Measurements from ENCODE around the gene EDA. TPM values are rescaled to one million over a fixed set of nuclear protein-coding genes. Genes with fewer than 3 reads are reported as not detected.

The EDA gene
- total RNA-seq, 2 donors from 2014 or later = 2.0 to 6.1 TPM

DNA sequence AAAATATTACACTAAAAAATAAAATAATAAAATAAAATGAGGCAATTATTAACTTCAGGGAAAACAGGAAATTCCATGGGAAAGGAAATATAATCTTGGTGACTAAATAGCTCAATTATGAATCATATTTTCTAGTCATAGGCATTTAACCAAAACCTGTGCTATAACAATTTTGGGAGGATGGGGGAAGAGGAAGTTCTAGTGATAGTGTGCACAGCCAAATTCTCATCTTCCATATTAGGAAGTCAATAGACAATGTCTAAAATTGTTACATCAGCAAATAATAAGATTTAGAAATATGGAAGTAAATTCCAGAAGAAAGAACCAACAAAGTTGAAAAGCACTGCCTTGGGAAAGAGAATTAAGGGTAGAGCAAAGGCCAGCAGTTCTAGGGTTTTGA is 431.1 kb downstream of the EDA start:
- H3K4me3 ChIP-seq = no peak overlapping the region
- ATAC-seq (ENCODE audit: insufficient number of reproducible peaks, low FRiP score, low read depth) (no peak), DNase-seq (ENCODE audit: low spot score) (no peak)
- H3K4me1 ChIP-seq (ENCODE audit: control insufficient read depth in 1 of 2, low read depth in 2 of 2) = no peaks in the 10 kb centered on the region
- H3K27me3 ChIP-seq (replicated peaks; ENCODE audit: insufficient read depth) = no peaks in the 10 kb centered on the region
- H3K9me3 ChIP-seq = no peaks in the 10 kb centered on the region
- H3K27ac ChIP-seq = no peak overlapping the region
- TF ChIP-seq, protein P1, sequence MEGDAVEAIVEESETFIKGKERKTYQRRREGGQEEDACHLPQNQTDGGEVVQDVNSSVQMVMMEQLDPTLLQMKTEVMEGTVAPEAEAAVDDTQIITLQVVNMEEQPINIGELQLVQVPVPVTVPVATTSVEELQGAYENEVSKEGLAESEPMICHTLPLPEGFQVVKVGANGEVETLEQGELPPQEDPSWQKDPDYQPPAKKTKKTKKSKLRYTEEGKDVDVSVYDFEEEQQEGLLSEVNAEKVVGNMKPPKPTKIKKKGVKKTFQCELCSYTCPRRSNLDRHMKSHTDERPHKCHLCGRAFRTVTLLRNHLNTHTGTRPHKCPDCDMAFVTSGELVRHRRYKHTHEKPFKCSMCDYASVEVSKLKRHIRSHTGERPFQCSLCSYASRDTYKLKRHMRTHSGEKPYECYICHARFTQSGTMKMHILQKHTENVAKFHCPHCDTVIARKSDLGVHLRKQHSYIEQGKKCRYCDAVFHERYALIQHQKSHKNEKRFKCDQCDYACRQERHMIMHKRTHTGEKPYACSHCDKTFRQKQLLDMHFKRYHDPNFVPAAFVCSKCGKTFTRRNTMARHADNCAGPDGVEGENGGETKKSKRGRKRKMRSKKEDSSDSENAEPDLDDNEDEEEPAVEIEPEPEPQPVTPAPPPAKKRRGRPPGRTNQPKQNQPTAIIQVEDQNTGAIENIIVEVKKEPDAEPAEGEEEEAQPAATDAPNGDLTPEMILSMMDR (IDR thresholded peaks at IDR 0.05) = no peak
- H3K36me3 ChIP-seq = no peaks in the 10 kb centered on the region

GRCh38 chrX:70049406-70049805 is 433.5 kb downstream of the EDA start:
- Histone ChIP-seq H3K4me1 (ENCODE audit: control insufficient read depth in 1 of 2, low read depth in 2 of 2) (no peaks in the 10 kb centered on the region), H3K9me3 (no peaks in the 10 kb centered on the region), H3K27ac (no peak overlapping the region), H3K4me3 (no peak overlapping the region), H3K36me3 (no peaks in the 10 kb centered on the region), H3K27me3 (replicated peaks; ENCODE audit: insufficient read depth) (no peaks in the 10 kb centered on the region)
- ATAC-seq (ENCODE audit: insufficient number of reproducible peaks, low FRiP score, low read depth) (no peak), DNase-seq (ENCODE audit: low spot score) (no peak)
- TF ChIP-seq, protein P1 (IDR thresholded peaks at IDR 0.05) = no peak

DNA sequence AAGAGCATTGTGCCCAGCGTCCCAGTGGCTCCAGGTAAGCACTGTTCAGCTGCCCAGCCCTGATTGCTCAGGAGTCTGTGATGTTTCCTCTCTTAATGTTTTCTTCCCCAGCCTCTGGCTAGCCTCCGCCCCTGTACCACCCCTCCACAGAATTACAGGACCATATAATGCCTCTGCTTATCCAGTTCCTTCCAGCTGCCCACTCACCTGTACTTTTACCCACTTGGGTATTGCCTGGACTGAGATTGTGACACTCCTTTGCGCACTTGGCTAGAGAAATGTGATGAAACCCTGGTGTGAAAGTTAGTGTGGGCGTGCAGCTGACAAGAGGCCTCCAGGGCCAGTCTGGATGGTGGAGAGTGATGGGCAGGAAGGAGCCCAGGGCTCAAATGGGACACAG is 434.0 kb downstream of the EDA start, which contains the start of gene AWAT2:
TSS of gene AWAT2 (minus strand) at position 14 of the 400 bp plus-strand sequence. CDS start at position 8, 6 bp downstream.
- DNase-seq (ENCODE audit: low spot score) = no peak
- H3K4me3 ChIP-seq = no peak within 1 kb of the TSS
- no peaks in the 10 kb centered on the region for H3K27me3 ChIP-seq (replicated peaks; ENCODE audit: insufficient read depth)
- no peak for ATAC-seq (ENCODE audit: insufficient number of reproducible peaks, low FRiP score, low read depth)
- no peaks in the 10 kb centered on the region for H3K36me3 ChIP-seq
- H3K9me3 ChIP-seq = no peaks in the 10 kb centered on the region
- no peak within 1 kb of the TSS for H3K27ac ChIP-seq
- TF ChIP-seq, protein P1 (IDR thresholded peaks at IDR 0.05) = no peak
- H3K4me1 ChIP-seq (ENCODE audit: control insufficient read depth in 1 of 2, low read depth in 2 of 2) = no peaks in the 10 kb centered on the region

- no peaks in the 10 kb centered on the region for H3K9me3 ChIP-seq
- H3K36me3 ChIP-seq = no peaks in the 10 kb centered on the region
- H3K27ac ChIP-seq = no peak overlapping the region
- no peaks in the 10 kb centered on the region for H3K4me1 ChIP-seq (ENCODE audit: control insufficient read depth in 1 of 2, low read depth in 2 of 2)
- TF ChIP-seq, protein P1 (IDR thresholded peaks at IDR 0.05) = no peak
- ATAC-seq (ENCODE audit: insufficient number of reproducible peaks, low FRiP score, low read depth) (no peak), DNase-seq (ENCODE audit: low spot score) (no peak)
- no peaks in the 10 kb centered on the region for H3K27me3 ChIP-seq (replicated peaks; ENCODE audit: insufficient read depth)
- no peak overlapping the region for H3K4me3 ChIP-seq
These were observed 437.1 kb downstream of the EDA start for GRCh38 chrX:70052895-70053615.

DNA sequence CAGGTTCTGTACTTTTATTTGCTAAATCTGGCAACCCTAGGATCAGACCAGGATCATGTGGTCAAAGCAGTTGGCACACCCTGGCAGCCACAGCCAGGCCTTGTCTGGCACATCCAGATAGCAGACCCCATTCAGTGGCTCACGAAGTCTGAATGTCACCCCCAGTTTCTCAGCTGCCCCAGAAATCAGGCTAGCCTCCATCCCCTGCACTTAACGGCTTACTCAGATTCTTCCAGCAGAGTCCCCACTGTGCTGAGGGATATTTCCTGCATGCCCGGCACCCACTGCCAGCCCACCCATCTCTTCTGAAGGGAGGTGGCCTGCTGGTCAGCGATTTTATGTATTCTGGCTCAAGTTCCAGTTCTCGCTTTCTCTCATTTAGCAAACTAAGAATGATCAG is 438.5 kb downstream of the EDA start:
- Histone ChIP-seq H3K36me3 (no peaks in the 10 kb centered on the region), H3K9me3 (no peaks in the 10 kb centered on the region), H3K27me3 (replicated peaks; ENCODE audit: insufficient read depth) (no peaks in the 10 kb centered on the region), H3K4me1 (ENCODE audit: control insufficient read depth in 1 of 2, low read depth in 2 of 2) (no peaks in the 10 kb centered on the region), H3K4me3 (no peak overlapping the region), H3K27ac (no peak overlapping the region)
- TF ChIP-seq, protein P1 (IDR thresholded peaks at IDR 0.05) = no peak
- no peak for ATAC-seq (ENCODE audit: insufficient number of reproducible peaks, low FRiP score, low read depth)
- no peak for DNase-seq (ENCODE audit: low spot score)

All from thoracic aorta (tissue), 2 donors.